ENCODE data around the gene SETX.

DNA sequence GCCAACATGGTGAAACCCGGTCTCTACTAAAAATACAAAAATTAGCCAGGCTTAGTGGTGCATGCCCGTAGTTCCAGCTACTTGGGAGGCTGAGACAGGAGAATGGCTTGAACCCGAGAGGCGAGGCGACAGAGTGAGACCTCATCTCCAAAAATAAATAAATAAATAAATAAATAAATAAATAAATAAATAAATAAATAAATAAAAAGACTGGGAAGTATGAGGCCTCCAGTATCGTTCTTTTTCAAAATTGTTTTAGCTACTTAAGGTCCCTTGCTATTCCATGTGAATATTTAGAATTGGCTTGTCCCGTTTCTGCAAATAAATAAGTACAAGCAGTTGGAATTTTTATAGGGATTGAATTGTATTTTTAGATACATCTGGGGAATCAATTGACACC is 3.0 kb upstream of the SETX start:
- TF ChIP-seq POLR2AphosphoS5 (IDR thresholded peaks at IDR 0.05; ENCODE audit: low read depth, low read length), result no peak
- TF ChIP-seq POLR2A (IDR thresholded peaks at IDR 0.05; ENCODE audit: low read depth, low read length), result no peak
- TF ChIP-seq SPI1 (IDR thresholded peaks at IDR 0.05; ENCODE audit: low read depth, low read length), result no peak

Measured in GM12891 (cell line).